ENCODE measurements around the gene ABL1.
A peak's percentile ranks its signal among the peaks of the same experiment; 100 is the strongest.

Gene ABL1

GRCh38 chr9:130891688-130892476, 56.8 kb downstream of the ABL1 start:
- no peak for TF ChIP-seq GATA1 (IDR thresholded peaks at IDR 0.05; ENCODE audit: low read depth, low read length)
- TF ChIP-seq POLR2A (IDR thresholded peaks at IDR 0.05; ENCODE audit: low read length), result no peak
- DNase-seq, result no peak

- no peak for DNase-seq
- no peak for TF ChIP-seq GATA1 (IDR thresholded peaks at IDR 0.05; ENCODE audit: low read depth, low read length)
- TF ChIP-seq POLR2A (IDR thresholded peaks at IDR 0.05; ENCODE audit: low read length), result no peak
Measured at GRCh38 chr9:130892477-130893304, 57.6 kb downstream of the ABL1 start.

- DNase-seq, result peak; percentile 38 to 53
- no peak for TF ChIP-seq GATA1 (IDR thresholded peaks at IDR 0.05; ENCODE audit: low read depth, low read length)
- TF ChIP-seq POLR2A (IDR thresholded peaks at IDR 0.05; ENCODE audit: low read length), result no peak
Measured at GRCh38 chr9:130893341-130894101, 58.5 kb downstream of the ABL1 start.

- peak; percentile 12 to 28 for DNase-seq
- no peak for TF ChIP-seq POLR2A (IDR thresholded peaks at IDR 0.05; ENCODE audit: low read length)
- no peak for TF ChIP-seq GATA1 (IDR thresholded peaks at IDR 0.05; ENCODE audit: low read depth, low read length)
Measured at GRCh38 chr9:130894546-130894945, 59.5 kb downstream of the ABL1 start.

- no peak for DNase-seq
- TF ChIP-seq GATA1 (IDR thresholded peaks at IDR 0.05; ENCODE audit: low read depth, low read length) (no peak), POLR2A (IDR thresholded peaks at IDR 0.05; ENCODE audit: low read length) (no peak)
Measured at GRCh38 chr9:130895038-130895437, 60.0 kb downstream of the ABL1 start.

GRCh38 chr9:130895481-130896232, 60.6 kb downstream of the ABL1 start:
- DNase-seq, result no peak
- no peak for TF ChIP-seq POLR2A (IDR thresholded peaks at IDR 0.05; ENCODE audit: low read length)
- no peak for TF ChIP-seq GATA1 (IDR thresholded peaks at IDR 0.05; ENCODE audit: low read depth, low read length)

- TF ChIP-seq GATA1 (IDR thresholded peaks at IDR 0.05; ENCODE audit: low read depth, low read length) (no peak), POLR2A (IDR thresholded peaks at IDR 0.05; ENCODE audit: low read length) (no peak)
Measured at GRCh38 chr9:130896233-130897014, 61.4 kb downstream of the ABL1 start, which contains the start of gene QRFP. QRFP (minus strand) TSS chr9:130896812; CDS start chr9:130893838, 2,974 bp downstream.

GRCh38 chr9:130897105-130897751, 62.2 kb downstream of the ABL1 start:
- DNase-seq, result no peak
- no peak for TF ChIP-seq GATA1 (IDR thresholded peaks at IDR 0.05; ENCODE audit: low read depth, low read length)
- TF ChIP-seq POLR2A (IDR thresholded peaks at IDR 0.05; ENCODE audit: low read length), result no peak

More at GRCh38 chr9:130896233-130897014, 61.4 kb downstream of the ABL1 start, which contains the start of gene QRFP:
- DNase-seq, result no peak

- no peak for TF ChIP-seq GATA1 (IDR thresholded peaks at IDR 0.05; ENCODE audit: low read depth, low read length)
- no peak for TF ChIP-seq POLR2A (IDR thresholded peaks at IDR 0.05; ENCODE audit: low read length)
- no peak for DNase-seq
Measured at GRCh38 chr9:130897848-130898551, 62.9 kb downstream of the ABL1 start.

- no peak for TF ChIP-seq GATA1 (IDR thresholded peaks at IDR 0.05; ENCODE audit: low read depth, low read length)
- no peak for TF ChIP-seq POLR2A (IDR thresholded peaks at IDR 0.05; ENCODE audit: low read length)
- DNase-seq, result no peak
Measured at GRCh38 chr9:130898552-130898852, 63.4 kb downstream of the ABL1 start.

- DNase-seq, result no peak
- TF ChIP-seq POLR2A (IDR thresholded peaks at IDR 0.05; ENCODE audit: low read length) (no peak), GATA1 (IDR thresholded peaks at IDR 0.05; ENCODE audit: low read depth, low read length) (no peak)
Measured at GRCh38 chr9:130899051-130899748, 64.1 kb downstream of the ABL1 start.

All from erythroblast (primary cell).